GM19193 (cell line): Measurements from ENCODE around the gene CCL3.

Experiments
- POLR2A ChIP-seq: IDR thresholded peaks from 4 replicates; pipeline ENCODE4 v1.6.1; 2011; ENCODE audit not compliant: insufficient read depth, insufficient read length; ENCODE audit errors: extremely low read depth

CCL3 gene

DNA sequence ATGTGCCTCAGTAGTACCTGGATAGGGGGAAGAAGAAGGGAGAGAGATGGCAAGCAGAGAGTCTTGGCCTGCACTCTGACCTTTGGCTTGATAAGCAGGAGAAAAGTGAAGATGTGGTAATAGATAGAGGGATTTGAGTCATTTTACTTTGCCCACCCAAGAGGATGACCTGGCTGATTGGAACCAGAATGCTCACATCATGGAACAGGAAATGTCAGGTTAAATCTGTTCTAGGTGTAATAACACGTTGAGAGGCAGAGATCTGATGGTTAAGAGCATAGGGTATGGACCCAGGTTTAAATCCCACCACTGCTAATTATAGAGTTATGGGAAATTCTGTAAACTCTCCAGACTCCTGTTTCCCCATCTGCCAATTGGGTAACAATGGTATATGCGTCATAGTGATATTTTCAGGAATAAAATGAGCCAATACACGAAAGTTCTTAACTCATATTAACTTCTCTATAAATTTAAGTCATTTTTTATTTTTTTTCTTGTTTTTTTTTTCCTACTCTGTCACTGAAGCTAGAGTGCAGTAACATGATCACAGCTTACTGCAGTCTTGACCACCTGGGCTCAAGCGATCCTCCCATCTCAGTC, 33.9 kb downstream of the CCL3 start:
- TF ChIP-seq POLR2A: no peak

DNA sequence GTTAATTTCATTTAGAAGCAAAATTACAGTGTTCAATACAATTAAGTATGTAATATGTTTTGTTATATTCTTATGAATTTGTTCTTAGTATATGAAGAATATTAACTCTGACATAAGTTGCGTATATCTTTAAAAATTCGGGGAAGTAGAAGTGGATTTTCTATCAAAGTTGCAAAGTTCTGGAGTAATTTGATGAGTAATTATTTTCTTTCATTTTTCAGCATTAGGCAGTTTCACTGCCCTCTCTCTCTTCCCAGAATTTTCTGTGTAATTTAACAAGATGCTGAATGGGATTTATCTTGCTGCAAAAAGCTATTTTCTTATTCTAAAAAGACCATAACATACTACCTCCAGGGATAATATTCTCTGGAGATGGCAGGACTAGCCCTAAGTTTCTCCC, 34.8 kb downstream of the CCL3 start:
- no peak for TF ChIP-seq POLR2A

DNA sequence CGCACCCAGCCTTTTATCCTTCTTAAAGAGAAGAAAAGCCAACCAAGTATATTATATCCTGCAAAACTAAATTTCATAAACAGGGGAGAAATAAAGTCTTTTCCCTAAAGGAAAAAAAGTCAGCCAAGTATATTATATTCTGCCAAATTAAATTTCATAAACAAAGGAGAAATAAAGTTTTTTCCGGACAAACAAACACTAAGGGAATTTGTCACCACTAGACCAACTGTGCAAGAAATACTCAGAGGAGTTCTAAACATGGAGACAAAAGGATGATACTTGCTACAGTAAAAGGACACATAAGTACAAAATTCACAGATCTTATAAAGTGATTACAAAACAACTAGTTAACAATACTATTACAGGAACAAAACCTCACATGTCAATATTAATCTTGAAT, 40.3 kb downstream of the CCL3 start:
- TF ChIP-seq POLR2A: no peak

DNA sequence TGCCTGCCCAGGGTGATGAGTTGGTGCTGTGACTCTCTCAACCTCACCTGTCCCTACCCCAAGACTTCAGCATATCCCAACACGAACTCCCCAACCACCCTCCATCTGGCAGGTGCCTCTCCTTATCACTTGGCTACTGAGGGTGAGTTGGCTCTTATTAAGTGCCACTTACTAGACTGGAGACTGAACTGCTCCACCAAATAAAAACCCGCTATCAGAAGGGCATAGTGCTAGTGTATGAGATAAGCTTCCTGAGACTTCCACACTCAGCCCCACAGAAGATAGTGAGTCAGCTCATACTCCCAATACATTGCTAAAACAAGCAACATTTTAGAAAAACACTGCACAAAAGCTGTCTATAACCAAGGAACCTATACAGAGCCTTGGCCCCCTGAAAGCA, 41.9 kb downstream of the CCL3 start:
- TF ChIP-seq POLR2A: no peak
